Astrocyte of the spinal cord (primary cell): ENCODE results near the gene PCMTD2.

Experiments
- DNase-seq: peaks from one replicate; pipeline ENCODE4 v3.0.0; 2011; ENCODE audit warnings: low read depth, low spot score
- H3K4me3 ChIP-seq: 2 replicates; pipeline ENCODE4 v1.5.1; 2011; ENCODE audit warnings: low read depth, mild to moderate bottlenecking, low read length, moderate library complexity
- in situ Hi-C: cut with HindIII; loops from 2 replicates; pipeline ENCODE4 v1.10.0; 2017; ENCODE audit warnings: low sequenced_read_pairs
- TF ChIP-seq, protein P1 (sequence below): IDR thresholded peaks from 2 replicates; pipeline ENCODE4 v1.5.1; 2012; ENCODE audit warnings: low read depth, mild to moderate bottlenecking, low read length, inconsistent platforms

PCMTD2 gene

DNA sequence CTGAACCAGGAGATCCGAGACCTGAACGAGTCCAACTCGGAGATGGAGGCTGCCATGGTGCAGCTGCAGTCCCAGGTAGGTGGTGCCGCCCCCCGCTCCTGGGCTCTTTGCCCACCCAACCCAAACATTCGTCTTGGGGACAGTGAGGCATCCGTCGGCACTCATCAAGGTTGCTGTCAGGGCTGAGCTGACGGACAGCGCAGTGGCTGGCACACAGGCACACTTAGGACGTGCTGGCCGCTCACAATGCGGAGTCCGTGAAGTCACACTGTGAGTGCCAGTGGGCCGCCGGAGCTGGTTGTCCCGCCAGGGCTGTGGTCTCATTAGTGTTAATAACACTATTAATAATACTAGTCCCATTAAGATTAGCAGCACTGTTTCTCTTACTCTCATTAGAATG is 18.2 kb upstream of the PCMTD2 start:
- TF ChIP-seq, protein P1, sequence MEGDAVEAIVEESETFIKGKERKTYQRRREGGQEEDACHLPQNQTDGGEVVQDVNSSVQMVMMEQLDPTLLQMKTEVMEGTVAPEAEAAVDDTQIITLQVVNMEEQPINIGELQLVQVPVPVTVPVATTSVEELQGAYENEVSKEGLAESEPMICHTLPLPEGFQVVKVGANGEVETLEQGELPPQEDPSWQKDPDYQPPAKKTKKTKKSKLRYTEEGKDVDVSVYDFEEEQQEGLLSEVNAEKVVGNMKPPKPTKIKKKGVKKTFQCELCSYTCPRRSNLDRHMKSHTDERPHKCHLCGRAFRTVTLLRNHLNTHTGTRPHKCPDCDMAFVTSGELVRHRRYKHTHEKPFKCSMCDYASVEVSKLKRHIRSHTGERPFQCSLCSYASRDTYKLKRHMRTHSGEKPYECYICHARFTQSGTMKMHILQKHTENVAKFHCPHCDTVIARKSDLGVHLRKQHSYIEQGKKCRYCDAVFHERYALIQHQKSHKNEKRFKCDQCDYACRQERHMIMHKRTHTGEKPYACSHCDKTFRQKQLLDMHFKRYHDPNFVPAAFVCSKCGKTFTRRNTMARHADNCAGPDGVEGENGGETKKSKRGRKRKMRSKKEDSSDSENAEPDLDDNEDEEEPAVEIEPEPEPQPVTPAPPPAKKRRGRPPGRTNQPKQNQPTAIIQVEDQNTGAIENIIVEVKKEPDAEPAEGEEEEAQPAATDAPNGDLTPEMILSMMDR, result no peak
- no peak overlapping the region for H3K4me3 ChIP-seq
- in situ Hi-C loops, result no loop called here
- no peak for DNase-seq

DNA sequence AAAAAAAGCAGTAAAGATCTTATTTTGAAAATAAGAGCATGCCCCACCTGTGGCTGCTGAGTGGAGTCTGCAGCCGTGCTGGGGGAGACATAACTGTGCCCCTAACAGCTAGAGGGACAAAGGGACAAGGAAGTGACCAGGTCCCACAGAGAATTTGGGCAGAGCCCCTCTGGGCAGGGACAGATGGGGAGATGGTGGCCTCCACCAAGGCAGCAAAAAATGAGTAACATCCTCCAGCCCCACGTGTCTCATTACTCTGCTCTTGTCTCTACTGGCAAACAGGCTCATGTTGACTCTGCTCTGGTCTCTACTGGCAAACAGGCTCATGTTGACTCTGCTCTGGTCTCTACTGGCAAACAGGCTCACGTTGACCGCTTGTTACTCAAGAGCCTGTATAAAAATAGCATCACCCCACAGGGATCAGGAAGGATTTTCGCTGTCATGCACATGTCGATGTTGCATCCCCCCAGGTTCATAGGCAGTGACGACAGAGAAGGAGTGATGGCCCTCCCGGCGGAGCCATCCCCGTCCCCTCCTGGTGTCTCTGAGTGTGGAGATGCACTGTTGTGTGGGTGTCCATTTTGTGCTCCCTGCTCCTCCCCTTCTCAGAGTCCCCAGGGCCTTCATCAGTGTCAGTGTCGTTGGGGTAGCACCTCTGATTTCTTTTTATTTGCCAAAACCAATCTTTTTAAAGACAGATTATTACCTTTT is 17.3 kb upstream of the PCMTD2 start:
- DNase-seq, result no peak
- H3K4me3 ChIP-seq, result no peak overlapping the region
- in situ Hi-C loops, result no loop called here
- TF ChIP-seq, protein P1, result no peak

DNA sequence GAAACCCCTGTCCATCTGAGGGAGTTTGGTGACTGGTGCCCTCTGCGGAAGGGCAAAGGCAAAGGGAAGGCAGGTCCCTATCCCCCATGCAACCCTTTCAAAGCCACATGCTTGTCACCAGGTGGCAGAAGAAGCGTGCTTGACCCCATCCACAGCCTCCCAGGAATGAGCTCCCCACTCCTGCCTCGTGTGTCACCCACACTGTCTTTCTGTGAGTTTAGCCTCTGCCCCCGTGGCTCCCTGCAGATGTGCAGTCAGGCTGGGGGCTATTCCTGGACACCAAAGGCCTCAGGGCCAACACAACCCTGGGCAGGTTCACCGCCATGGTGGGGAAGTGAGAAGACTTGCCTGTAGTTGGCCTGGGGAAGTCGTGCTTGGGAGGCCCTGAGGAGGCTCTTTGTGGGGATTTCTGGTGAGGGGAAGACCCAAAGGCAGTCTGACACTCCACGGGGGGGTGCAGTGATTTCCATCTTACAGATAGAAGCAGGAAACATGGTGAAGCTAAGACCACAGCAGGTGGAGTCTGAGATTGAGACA is 16.6 kb upstream of the PCMTD2 start:
- DNase-seq, result no peak
- no peak overlapping the region for H3K4me3 ChIP-seq
- TF ChIP-seq, protein P1, result no peak
- in situ Hi-C loops, result no loop called here

DNA sequence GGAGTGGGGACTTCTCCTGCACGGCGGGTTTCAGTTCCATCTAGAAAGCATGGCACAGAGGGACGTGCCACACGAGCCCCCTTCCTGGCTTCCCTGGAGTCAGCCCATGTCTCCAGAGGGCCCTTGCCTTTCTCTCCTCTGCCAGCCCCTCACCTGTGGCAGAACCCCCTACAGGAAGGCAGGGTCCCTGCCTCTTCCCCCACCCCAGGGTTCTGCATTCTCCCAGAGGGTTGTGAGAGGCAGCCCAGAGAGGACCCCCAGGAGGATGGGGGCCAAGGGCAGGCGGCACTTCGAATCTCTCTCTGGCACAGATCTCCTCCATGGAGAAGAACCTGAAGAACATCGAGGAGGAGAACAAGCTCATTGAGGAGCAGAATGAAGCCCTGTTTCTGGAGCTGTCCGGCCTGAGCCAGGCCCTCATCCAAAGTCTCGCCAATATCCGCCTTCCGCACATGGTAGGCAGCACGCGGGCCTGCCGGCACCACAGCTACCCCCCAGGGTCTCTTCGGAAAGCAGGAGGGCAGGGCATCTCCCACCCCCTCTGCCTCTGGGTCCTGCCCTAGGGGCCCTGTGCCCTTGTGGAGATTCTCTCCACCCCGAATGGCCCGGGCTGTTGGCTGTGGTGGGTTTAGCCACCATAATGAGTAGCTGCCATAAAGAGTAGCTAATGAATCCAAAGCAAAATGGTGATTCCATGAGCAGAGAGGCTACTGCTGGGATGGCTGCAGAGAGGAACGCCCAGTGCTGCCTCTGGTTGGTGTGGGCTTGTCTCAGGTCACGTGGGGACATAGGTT is 15.9 kb upstream of the PCMTD2 start:
- H3K4me3 ChIP-seq, result no peak overlapping the region
- in situ Hi-C loops, result no loop called here
- TF ChIP-seq, protein P1, result no peak
- DNase-seq, result no peak

DNA sequence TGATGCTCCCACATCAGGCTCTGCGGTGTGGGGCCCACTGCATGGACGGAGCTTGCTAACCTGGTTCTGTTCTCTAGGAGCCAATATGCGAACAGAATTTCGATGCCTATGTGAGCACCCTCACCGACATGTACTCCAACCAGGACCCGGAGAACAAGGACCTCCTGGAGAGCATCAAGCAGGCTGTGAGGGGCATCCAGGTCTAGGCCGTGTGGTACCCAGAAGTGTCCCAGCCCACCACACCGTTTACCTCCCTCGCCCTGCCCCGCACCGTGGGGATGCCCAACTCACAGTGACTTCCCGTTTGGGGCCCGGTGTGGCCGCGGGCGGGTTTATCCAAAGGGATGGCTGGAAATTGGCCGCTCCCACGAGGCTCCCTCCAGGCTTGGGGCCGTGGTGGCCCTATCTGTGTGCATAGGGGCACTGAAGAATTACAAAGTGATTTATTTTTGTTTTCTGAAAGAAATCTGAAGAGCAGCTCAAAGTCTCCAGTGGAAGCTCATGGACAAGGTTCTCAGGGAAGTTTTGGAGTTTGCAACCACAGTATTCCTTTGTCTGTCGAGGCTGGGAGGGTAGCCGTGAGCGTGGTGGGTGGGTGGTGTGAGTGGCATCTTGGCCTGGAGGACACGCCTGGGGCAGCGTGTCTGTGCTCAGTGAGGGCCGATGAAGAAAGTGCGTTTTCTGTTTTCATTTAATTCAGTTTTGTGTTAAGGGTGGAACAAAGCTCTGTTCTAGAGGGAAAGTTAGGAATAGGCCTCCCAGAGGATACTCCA is 15.1 kb upstream of the PCMTD2 start:
- no peak overlapping the region for H3K4me3 ChIP-seq
- in situ Hi-C loops, result no loop called here
- TF ChIP-seq, protein P1, result no peak
- no peak for DNase-seq

DNA sequence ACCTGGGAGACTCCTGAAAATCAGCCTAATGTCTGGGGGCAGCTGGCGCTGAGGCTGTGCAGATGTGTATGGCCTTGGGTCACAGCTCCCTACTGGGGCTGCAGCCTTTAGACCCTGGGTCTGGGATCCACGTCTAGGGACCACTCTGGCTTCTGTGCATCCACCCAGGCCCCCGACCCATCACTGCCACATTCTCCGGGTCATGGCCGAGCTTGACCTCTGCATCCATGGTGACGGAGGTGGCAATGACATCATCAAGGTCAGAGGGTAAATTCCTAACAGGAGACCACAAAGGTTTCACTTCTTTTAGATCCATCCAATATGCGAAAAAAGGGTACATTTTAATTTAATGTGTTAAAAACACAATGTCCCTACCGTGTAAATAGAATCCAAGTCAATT is 14.5 kb upstream of the PCMTD2 start:
- TF ChIP-seq, protein P1, result no peak
- DNase-seq, result no peak
- H3K4me3 ChIP-seq, result no peak overlapping the region
- in situ Hi-C loops, result no loop called here
